Right lung (tissue), 5 donors: ENCODE measurements around the gene ZNF613. TPM values are rescaled to one million over a fixed set of nuclear protein-coding genes. Genes with fewer than 3 reads are reported as not detected.
A peak's percentile ranks its signal among the peaks of the same experiment; 100 is the strongest.
"Not testable (repeated sequence)": the region's sequence is repeated elsewhere in the genome, so short reads cannot be mapped to it uniquely, and the experiment has no call there.

Experiments
- DNase-seq, 2 donors: peaks; one replicate each; pipeline ENCODE4 v3.0.0-alpha.2; 2013
- polyA plus RNA-seq, 5 donors: library from polyadenylated mRNA; unstranded; fragments of 120-200 nt; gene quantifications; one replicate each; pipeline versions ENCODE4 v1.2.1 to v1.2.3, GENCODE V29; 2013; ENCODE audit warnings: inconsistent platforms in 1 of 5, low replicate concordance in 1 of 5; ENCODE audit not compliant: insufficient read length in 5 of 5, insufficient read depth in 1 of 5

The ZNF613 gene
- polyA plus RNA-seq, 5 donors = 10.5 to 16.4 (median 13.7) TPM

GRCh38 chr19:51931921-51932320 is 4.6 kb downstream of the ZNF613 start:
- no peak for DNase-seq

- no peak for DNase-seq
Measured at GRCh38 chr19:51938936-51939335, 11.7 kb downstream of the ZNF613 start.

- no peak for DNase-seq
Measured at GRCh38 chr19:51944798-51945552, 17.7 kb downstream of the ZNF613 start.

- no peak for DNase-seq
Measured at GRCh38 chr19:51946602-51947001, 19.3 kb downstream of the ZNF613 start.

GRCh38 chr19:51948975-51949374 is 21.7 kb downstream of the ZNF613 start:
- peak; percentile 61 to 74 for DNase-seq

- DNase-seq = peak in 1 of 2 donors; percentile 9
Measured at GRCh38 chr19:51957846-51958245, 30.6 kb downstream of the ZNF613 start.

- no peak for DNase-seq
Measured at GRCh38 chr19:51959791-51960190, 32.5 kb downstream of the ZNF613 start.

- DNase-seq = not testable (repeated sequence)
Measured at GRCh38 chr19:51960621-51961233, 33.5 kb downstream of the ZNF613 start.

GRCh38 chr19:51965583-51965982 is 38.3 kb downstream of the ZNF613 start:
- no peak for DNase-seq

GRCh38 chr19:51970718-51971117 is 43.4 kb downstream of the ZNF613 start:
- no peak for DNase-seq

GRCh38 chr19:51971624-51972023 is 44.4 kb downstream of the ZNF613 start:
- DNase-seq = no peak

GRCh38 chr19:51975787-51976186 is 48.5 kb downstream of the ZNF613 start:
- not testable (repeated sequence) for DNase-seq

- no peak for DNase-seq
Measured at GRCh38 chr19:51976852-51977251, 49.6 kb downstream of the ZNF613 start.

GRCh38 chr19:51977346-51977745 is 50.1 kb downstream of the ZNF613 start:
- DNase-seq = no peak

- no peak for DNase-seq
Measured at GRCh38 chr19:51978882-51979281, 51.6 kb downstream of the ZNF613 start.

GRCh38 chr19:51980116-51980736 is 53.0 kb downstream of the ZNF613 start:
- no peak for DNase-seq

- not testable (repeated sequence) for DNase-seq
Measured at GRCh38 chr19:51980926-51981325, 53.7 kb downstream of the ZNF613 start.

GRCh38 chr19:51983361-51983760 is 56.1 kb downstream of the ZNF613 start:
- DNase-seq = no peak

- DNase-seq = peak; percentile 90 to 91
Measured at GRCh38 chr19:51986309-51987291, 59.3 kb downstream of the ZNF613 start, which contains the start of gene ZNF350. Gene ZNF350 (minus strand): TSS chr19:51986840. CDS start chr19:51974360, 12,480 bp downstream.

- DNase-seq = no peak
Measured at GRCh38 chr19:51993422-51993821, 66.2 kb downstream of the ZNF613 start.

GRCh38 chr19:51994048-51994644 is 66.9 kb downstream of the ZNF613 start:
- DNase-seq = no peak
